ENCODE results near the gene COL19A1. TPM values are rescaled to one million over a fixed set of nuclear protein-coding genes. Genes with fewer than 3 reads are reported as not detected.

The COL19A1 gene
- total and polyA plus RNA-seq, 9 donors, result 0.20 to 0.23 TPM; not detected in 7

DNA sequence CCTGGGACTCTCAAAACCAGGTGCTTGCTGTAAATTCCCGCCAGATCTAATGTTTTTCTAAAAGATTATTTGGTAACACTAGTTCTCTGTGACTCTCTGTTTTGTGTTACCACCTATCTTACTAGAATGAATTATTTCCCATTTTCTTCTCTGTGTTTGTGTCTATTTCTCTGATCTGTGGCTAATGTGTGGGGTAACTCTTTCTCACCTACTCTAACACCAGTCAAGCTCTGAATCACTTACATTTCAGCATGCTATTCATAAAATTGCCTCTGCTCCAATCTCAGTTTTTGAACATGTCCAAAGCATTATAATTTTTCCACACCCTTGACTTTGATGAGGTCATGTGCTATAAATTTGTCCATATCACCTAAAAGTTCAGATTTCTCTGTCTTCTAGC lies 23.2 kb upstream of the COL19A1 start:
- Histone ChIP-seq H3K27me3 (no peaks in the 10 kb centered on the region), H3K27ac (no peak overlapping the region), H3K36me3 (no peaks in the 10 kb centered on the region), H3K4me3 (no peak overlapping the region), H3K4me1 (ENCODE audit: insufficient read depth) (no peaks in the 10 kb centered on the region), H3K9me3 (no peaks in the 10 kb centered on the region)
- no peak for DNase-seq
- WGBS, 3 donors, result 55 to 70% (median 69%) methylated on average over 1 of the region's 1 CpG
- intact Hi-C loops (cut with DNase I), result no loop called here
- no peak for TF ChIP-seq EP300 (IDR thresholded peaks at IDR 0.05)
- TF ChIP-seq POLR2A (IDR thresholded peaks at IDR 0.05), result no peak

DNA sequence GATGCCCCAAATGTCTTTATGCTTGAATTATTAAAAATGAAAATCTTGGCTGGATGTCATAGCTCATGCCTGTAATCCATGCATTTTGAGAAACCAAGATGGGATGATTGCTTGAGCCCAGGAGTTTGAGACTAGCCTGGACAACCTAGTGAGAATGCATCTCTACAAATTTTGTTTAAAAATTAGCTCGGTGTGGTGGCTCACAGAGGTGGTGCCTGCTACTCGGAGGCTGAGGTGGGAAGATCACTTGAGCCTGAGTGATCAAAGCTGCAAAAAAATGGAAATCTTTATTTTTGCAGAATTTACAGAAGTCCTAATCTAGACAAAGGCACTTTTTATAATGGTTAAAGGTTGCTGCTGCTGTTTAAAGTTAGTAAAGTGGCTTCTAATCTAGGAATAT lies 20.0 kb upstream of the COL19A1 start:
- no peak for TF ChIP-seq EP300 (IDR thresholded peaks at IDR 0.05)
- TF ChIP-seq, protein P1, sequence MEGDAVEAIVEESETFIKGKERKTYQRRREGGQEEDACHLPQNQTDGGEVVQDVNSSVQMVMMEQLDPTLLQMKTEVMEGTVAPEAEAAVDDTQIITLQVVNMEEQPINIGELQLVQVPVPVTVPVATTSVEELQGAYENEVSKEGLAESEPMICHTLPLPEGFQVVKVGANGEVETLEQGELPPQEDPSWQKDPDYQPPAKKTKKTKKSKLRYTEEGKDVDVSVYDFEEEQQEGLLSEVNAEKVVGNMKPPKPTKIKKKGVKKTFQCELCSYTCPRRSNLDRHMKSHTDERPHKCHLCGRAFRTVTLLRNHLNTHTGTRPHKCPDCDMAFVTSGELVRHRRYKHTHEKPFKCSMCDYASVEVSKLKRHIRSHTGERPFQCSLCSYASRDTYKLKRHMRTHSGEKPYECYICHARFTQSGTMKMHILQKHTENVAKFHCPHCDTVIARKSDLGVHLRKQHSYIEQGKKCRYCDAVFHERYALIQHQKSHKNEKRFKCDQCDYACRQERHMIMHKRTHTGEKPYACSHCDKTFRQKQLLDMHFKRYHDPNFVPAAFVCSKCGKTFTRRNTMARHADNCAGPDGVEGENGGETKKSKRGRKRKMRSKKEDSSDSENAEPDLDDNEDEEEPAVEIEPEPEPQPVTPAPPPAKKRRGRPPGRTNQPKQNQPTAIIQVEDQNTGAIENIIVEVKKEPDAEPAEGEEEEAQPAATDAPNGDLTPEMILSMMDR (IDR thresholded peaks at IDR 0.05), result no peak
- TF ChIP-seq POLR2A (IDR thresholded peaks at IDR 0.05), result no peak
- intact Hi-C loops (cut with DNase I), result no loop called here

DNA sequence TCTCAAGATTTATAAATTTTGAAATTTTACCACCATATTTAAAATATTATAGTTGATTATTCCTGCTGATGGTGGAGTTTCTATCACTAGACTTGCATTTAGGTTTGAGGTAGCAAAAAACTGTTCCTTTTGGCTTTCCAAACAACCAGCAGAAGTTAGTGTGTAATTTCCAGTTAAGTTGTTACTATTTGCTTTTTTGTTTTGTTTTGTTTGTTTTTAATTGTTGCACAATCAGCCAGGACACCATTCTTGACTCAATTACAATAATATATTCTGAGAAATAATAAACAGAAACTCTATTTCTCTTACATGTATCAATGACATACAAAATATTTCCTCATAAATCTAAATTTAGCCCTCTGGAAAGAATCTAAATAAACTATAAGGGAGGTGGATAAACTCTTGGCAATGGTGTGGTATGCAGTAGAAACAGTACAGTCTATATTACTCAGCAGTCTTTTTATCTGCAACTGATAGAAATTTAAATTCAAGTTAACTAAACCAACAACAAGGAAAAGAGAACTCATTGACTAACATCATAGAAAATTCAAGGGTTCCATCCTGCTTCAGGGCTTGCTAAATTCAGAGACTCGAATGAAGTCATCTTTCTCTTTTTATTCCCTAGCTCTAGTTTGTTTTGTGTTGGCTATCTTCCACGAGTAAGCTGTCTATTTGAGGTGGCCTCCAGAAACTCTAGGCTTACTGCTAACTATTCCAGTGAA lies 19.4 kb upstream of the COL19A1 start:
- no peaks in the 10 kb centered on the region for H3K9me3 ChIP-seq
- H3K27me3 ChIP-seq, result no peaks in the 10 kb centered on the region
- no peaks in the 10 kb centered on the region for H3K36me3 ChIP-seq
- intact Hi-C loops (cut with DNase I), result no loop called here
- no peaks in the 10 kb centered on the region for H3K4me1 ChIP-seq (ENCODE audit: insufficient read depth)
- no peak overlapping the region for H3K4me3 ChIP-seq
- TF ChIP-seq, protein P1 (IDR thresholded peaks at IDR 0.05), result no peak
- no peak for TF ChIP-seq POLR2A (IDR thresholded peaks at IDR 0.05)
- TF ChIP-seq EP300 (IDR thresholded peaks at IDR 0.05), result no peak
- 12 to 28% (median 17%) methylated on average over 2 of the region's 2 CpGs for WGBS, 3 donors
- no peak overlapping the region for H3K27ac ChIP-seq
- DNase-seq, result no peak

More for the DNA sequence above, 20.0 kb upstream of the COL19A1 start:
- Histone ChIP-seq H3K27me3 (no peaks in the 10 kb centered on the region), H3K27ac (no peak overlapping the region), H3K4me1 (ENCODE audit: insufficient read depth) (no peaks in the 10 kb centered on the region), H3K9me3 (no peaks in the 10 kb centered on the region), H3K4me3 (no peak overlapping the region), H3K36me3 (no peaks in the 10 kb centered on the region)
- 72 to 82% (median 80%) methylated on average over 2 of the region's 2 CpGs for WGBS, 3 donors
- DNase-seq, result no peak

DNA sequence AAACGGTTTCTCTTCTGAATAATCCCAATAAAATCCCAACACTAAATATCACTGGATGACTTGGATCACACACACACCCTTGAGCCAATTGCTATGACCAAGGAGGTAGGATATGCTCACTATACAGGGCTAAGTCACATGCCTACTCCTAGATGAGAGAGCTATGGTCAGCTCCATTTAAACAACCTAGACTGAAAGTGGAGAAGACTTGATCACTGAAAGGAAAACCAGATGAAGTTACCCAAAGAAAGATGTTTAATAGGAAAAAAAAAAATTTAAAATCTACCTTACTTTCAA lies 18.9 kb upstream of the COL19A1 start:
- Histone ChIP-seq H3K27ac (no peak overlapping the region), H3K27me3 (no peaks in the 10 kb centered on the region), H3K4me1 (ENCODE audit: insufficient read depth) (no peaks in the 10 kb centered on the region), H3K9me3 (no peaks in the 10 kb centered on the region), H3K4me3 (no peak overlapping the region), H3K36me3 (no peaks in the 10 kb centered on the region)
- intact Hi-C loops (cut with DNase I), result no loop called here
- DNase-seq, result no peak
- TF ChIP-seq EP300 (IDR thresholded peaks at IDR 0.05), result no peak
- no peak for TF ChIP-seq POLR2A (IDR thresholded peaks at IDR 0.05)
- WGBS, 3 donors, result 11 to 42% (median 18%) methylated on average over 1 of the region's 1 CpG

DNA sequence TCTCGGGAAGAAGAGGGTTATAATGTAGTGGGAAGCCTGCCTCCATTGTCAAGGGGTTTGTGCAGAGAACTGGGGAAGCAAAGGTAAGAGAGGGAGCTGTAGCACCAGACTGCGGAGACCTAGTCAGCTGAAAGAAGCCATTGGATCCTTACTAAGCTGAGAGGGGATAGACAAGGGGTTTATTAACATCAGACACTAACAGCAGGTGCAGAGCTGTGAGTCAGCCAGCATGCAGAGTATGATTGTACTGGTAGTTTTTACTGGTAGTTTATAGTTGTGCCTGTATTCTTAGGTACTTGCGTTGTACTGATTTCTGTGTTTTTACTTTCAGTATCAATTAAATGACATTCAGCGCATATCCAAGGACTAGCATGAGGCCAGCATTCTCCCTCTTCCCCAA lies 17.8 kb upstream of the COL19A1 start:
- H3K9me3 ChIP-seq, result no peaks in the 10 kb centered on the region
- no peak overlapping the region for H3K27ac ChIP-seq
- no peaks in the 10 kb centered on the region for H3K4me1 ChIP-seq (ENCODE audit: insufficient read depth)
- H3K4me3 ChIP-seq, result no peak overlapping the region
- no peak for DNase-seq
- no peaks in the 10 kb centered on the region for H3K27me3 ChIP-seq
- intact Hi-C loops (cut with DNase I), result no loop called here
- no peaks in the 10 kb centered on the region for H3K36me3 ChIP-seq
- WGBS, 3 donors, result 14 to 20% (median 16%) methylated on average over 4 of the region's 4 CpGs
- TF ChIP-seq EP300 (IDR thresholded peaks at IDR 0.05) (no peak), POLR2A (IDR thresholded peaks at IDR 0.05) (no peak)

DNA sequence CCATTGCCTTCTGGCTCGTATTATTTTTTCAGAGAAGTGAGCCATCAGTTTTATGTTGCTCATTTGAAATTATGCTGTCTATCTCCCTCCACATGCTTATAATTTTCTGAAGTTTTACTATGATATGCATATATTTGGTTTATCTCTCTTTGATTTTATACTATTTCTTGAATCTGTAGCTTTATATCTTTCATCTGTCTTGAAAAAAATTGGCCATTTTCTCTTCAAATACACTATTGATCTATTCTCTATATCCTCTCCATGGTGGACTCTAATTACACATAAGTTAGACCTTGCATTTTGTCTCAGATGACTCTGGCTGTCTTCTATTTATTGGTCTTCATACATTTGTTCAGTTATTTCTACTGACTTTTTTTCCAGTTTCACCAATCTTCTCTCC lies 13.7 kb upstream of the COL19A1 start:
- H3K9me3 ChIP-seq, result no peaks in the 10 kb centered on the region
- 0 to 32% (median 27%) methylated on average over 1 of the region's 1 CpG for WGBS, 3 donors
- DNase-seq, result no peak
- H3K27ac ChIP-seq, result no peak overlapping the region
- H3K4me3 ChIP-seq, result no peak overlapping the region
- no peaks in the 10 kb centered on the region for H3K4me1 ChIP-seq (ENCODE audit: insufficient read depth)
- intact Hi-C loops (cut with DNase I), result no loop called here
- H3K36me3 ChIP-seq, result no peaks in the 10 kb centered on the region
- TF ChIP-seq POLR2A (IDR thresholded peaks at IDR 0.05) (no peak), EP300 (IDR thresholded peaks at IDR 0.05) (no peak)
- TF ChIP-seq, protein P1 (IDR thresholded peaks at IDR 0.05), result no peak
- no peaks in the 10 kb centered on the region for H3K27me3 ChIP-seq

Measured in ovary (tissue), 9 donors.